Transverse colon (tissue), 4 donors: Measurements from ENCODE around the gene AGPS.
"Not testable (repeated sequence)": the region's sequence is repeated elsewhere in the genome, so short reads cannot be mapped to it uniquely, and the experiment has no call there.

Source experiments
- EP300 ChIP-seq: sonication (generic); formaldehyde crosslinking; IDR thresholded peaks from one replicate; pipeline ENCODE4 v1.6.1; 2017; ENCODE audit warnings: antibody characterized with exemption, low read depth
- POLR2A ChIP-seq: fragments of 450-650 bp; IDR thresholded peaks from one replicate; pipeline ENCODE4 v1.6.1; 2016; ENCODE audit warnings: antibody characterized with exemption, mild to moderate bottlenecking, moderate library complexity
- POLR2AphosphoS5 ChIP-seq, 3 donors: sonication (generic); formaldehyde crosslinking; IDR thresholded peaks; one replicate each; pipeline ENCODE4 v1.6.1; 2016; ENCODE audit warnings: antibody characterized with exemption in 3 of 3
- TF ChIP-seq, protein P1 (sequence below), 5 experiments: fragments of 200-600 bp in 3 of 5; fragments of 450-650 bp in 2 of 5; sonication (generic) in 3 of 5; IDR thresholded peaks; 1 replicate in 2 of 5; 2 replicates in 3 of 5; pipeline ENCODE4 v1.5.1; 2016 to 2017; ENCODE audit warnings: antibody characterized with exemption in 5 of 5, inconsistent platforms in 3 of 5, mild to moderate bottlenecking in 2 of 5, moderate library complexity in 1 of 5

DNA sequence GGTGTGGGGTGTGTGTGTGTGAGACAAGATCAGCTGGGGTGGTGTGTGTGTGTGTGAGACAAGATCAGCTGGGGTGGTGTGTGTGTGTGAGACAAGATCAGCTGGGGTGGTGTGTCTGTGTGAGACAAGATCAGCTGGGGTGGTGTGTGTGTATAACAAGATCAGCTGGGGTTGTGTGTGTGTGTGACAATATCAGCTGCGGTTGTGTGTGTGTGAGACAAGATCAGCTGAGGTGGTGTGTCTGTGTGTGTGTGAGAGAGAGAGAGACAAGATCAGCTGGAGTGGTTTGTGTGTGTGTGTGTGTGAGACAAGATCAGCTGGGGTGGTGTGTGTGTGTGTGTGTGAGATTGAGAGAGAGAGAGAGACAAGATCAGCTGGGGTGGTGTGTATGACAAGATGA lies 41.9 kb upstream of the AGPS start:
- TF ChIP-seq, protein P1, sequence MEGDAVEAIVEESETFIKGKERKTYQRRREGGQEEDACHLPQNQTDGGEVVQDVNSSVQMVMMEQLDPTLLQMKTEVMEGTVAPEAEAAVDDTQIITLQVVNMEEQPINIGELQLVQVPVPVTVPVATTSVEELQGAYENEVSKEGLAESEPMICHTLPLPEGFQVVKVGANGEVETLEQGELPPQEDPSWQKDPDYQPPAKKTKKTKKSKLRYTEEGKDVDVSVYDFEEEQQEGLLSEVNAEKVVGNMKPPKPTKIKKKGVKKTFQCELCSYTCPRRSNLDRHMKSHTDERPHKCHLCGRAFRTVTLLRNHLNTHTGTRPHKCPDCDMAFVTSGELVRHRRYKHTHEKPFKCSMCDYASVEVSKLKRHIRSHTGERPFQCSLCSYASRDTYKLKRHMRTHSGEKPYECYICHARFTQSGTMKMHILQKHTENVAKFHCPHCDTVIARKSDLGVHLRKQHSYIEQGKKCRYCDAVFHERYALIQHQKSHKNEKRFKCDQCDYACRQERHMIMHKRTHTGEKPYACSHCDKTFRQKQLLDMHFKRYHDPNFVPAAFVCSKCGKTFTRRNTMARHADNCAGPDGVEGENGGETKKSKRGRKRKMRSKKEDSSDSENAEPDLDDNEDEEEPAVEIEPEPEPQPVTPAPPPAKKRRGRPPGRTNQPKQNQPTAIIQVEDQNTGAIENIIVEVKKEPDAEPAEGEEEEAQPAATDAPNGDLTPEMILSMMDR (IDR thresholded peaks at IDR 0.05): not testable (repeated sequence)
- not testable (repeated sequence) for TF ChIP-seq POLR2A; POLR2AphosphoS5 (IDR thresholded peaks at IDR 0.05); EP300
